Astrocyte of the spinal cord (primary cell): Measurements from ENCODE around the gene OSBPL1A.

Experiments used
- DNase-seq: peaks from one replicate; pipeline ENCODE4 v3.0.0; 2011; ENCODE audit warnings: low read depth, low spot score
- H3K4me3 ChIP-seq: 2 replicates; pipeline ENCODE4 v1.5.1; 2011; ENCODE audit warnings: low read depth, mild to moderate bottlenecking, low read length, moderate library complexity
- in situ Hi-C: cut with HindIII; loops from 2 replicates; pipeline ENCODE4 v1.10.0; 2017; ENCODE audit warnings: low sequenced_read_pairs
- TF ChIP-seq, protein P1 (sequence below): IDR thresholded peaks from 2 replicates; pipeline ENCODE4 v1.5.1; 2012; ENCODE audit warnings: low read depth, mild to moderate bottlenecking, low read length, inconsistent platforms

OSBPL1A gene

DNA sequence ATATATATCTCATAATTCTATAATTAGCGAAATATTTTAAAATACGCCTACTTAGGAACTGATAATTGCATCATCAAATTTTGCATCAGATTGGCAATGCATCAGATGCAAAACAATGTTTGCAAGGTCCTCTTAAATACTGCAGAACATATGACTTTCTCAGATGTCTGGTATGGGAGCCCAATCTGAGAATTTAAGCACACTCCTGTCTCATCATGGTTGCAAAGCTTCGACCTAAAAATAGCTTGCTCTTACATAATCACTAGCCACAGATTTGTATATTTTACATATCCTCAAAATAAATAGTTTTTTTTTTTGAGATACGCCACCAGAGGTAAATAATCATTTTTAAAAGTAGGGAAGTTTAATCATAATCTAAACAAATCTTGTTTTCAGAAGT, 135.5 kb downstream of the OSBPL1A start:
- DNase-seq = no peak
- TF ChIP-seq, protein P1, sequence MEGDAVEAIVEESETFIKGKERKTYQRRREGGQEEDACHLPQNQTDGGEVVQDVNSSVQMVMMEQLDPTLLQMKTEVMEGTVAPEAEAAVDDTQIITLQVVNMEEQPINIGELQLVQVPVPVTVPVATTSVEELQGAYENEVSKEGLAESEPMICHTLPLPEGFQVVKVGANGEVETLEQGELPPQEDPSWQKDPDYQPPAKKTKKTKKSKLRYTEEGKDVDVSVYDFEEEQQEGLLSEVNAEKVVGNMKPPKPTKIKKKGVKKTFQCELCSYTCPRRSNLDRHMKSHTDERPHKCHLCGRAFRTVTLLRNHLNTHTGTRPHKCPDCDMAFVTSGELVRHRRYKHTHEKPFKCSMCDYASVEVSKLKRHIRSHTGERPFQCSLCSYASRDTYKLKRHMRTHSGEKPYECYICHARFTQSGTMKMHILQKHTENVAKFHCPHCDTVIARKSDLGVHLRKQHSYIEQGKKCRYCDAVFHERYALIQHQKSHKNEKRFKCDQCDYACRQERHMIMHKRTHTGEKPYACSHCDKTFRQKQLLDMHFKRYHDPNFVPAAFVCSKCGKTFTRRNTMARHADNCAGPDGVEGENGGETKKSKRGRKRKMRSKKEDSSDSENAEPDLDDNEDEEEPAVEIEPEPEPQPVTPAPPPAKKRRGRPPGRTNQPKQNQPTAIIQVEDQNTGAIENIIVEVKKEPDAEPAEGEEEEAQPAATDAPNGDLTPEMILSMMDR = no peak

DNA sequence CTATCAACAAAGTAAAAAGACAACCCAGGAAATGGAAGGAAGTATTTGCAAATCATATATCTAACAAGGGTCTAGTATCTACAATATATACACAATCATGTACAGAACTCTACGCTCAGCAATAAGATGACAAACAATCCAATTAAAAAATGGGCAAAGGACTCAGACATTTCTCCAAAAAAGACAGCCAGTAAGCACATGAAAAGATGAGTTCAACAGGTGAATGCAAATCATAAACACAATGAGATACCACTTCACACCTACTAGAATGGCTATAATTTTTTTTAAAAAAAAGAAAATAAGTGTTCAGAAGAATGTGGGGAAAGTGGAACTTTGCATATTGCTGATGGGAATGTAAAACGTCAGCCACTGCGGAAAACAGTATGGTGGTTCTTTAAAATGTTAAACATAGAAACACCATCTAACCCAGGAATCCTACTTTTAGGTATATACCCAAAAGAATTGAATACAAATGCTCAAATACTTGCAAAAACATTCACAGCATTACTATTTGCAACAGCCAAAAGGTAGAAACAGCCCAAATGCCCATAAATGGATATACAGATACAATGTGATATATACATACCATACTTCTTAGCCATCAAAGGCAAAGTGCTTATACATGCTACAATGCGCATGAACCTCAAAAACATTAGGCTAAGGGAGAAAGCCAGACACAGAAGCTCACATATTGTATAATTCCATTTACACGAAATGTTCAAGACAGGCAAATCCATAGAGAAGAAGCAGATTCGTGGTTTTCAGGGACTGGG, 137.6 kb downstream of the OSBPL1A start:
- DNase-seq = no peak
- H3K4me3 ChIP-seq = no peak overlapping the region
- in situ Hi-C loops = no loop called here
- TF ChIP-seq, protein P1 = no peak

More for the DNA sequence above, 135.5 kb downstream of the OSBPL1A start:
- in situ Hi-C loops = no loop called here
- no peak overlapping the region for H3K4me3 ChIP-seq

DNA sequence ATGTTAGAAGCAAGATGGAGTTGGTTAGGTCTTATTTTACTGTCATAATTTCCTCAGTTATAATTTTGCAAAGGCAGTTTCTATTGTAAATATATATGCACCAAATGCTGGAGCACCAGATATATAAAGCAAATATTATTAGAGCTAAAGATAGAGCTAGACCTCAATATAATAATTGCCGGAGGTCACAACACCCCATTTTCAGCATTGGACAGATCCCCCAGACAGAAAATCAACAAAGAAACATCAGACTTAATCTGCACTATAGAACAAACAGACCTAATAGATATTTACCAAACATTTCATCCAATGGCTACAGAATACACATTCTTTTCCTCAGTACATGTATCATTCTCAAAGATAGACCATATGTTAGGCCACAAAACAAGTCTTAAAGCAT, 143.6 kb downstream of the OSBPL1A start:
- TF ChIP-seq, protein P1 = no peak
- no peak overlapping the region for H3K4me3 ChIP-seq
- DNase-seq = no peak
- in situ Hi-C loops = no loop called here

DNA sequence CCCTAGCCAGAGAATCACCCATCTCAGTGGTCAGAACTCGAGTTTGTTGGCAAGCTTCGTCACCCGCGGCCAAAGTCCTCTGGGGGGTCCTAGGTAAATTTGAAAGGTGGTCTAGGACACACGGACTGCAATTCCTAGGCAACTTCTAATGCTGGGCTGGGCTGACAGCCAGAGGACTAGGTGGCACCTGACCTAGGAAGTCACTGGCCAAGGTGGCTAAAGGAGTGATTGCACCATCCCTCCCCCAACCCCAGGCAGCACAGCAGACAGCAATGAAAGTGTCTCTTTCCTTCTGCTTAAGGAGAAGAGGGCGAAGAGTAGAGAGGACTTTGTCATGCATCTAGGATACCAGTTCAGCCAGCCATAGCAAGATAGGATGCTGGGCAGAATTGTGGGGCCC, 147.9 kb downstream of the OSBPL1A start:
- no peak for DNase-seq
- in situ Hi-C loops = no loop called here
- TF ChIP-seq, protein P1 = no peak
- H3K4me3 ChIP-seq = no peak overlapping the region

DNA sequence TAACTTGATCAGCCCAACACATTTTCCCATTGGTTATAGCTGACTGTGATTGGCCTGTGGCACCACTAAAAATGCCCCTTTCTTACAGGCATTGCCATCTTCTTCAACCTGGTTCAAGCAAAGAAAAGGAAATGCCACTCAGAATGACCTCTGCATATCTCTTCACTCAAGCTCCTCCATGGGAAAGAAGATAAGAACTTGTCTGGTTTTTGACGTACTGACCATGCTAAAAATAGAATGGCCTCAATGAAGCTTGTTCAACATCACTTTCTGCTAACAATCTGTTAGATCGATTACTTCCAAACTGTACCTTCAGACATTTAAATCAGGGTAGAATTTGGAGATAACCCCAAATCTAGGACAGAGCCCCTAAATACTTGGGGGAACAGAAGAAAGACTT, 149.3 kb downstream of the OSBPL1A start:
- TF ChIP-seq, protein P1 = no peak
- no peak overlapping the region for H3K4me3 ChIP-seq
- in situ Hi-C loops = no loop called here
- DNase-seq = no peak

DNA sequence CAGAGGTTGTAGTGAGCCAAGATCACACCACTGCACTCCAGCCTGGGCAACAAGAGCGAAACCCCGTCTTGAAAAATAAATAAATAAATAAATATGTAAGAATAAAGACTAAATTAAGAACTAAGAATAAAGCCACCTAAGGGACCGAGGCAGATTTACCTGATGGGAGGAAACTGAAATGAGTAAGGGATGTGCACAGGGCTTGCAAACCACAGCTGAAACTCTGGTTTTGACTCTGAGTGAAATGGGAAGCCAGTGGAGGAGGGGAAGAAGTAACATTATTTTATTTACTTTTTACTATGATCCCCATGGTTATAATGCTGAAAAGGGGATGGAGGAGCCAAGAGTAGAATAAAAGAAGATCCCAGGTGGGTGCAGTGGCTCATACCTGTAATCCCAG, 151.5 kb downstream of the OSBPL1A start:
- DNase-seq = no peak
- TF ChIP-seq, protein P1 = no peak
- in situ Hi-C loops = no loop called here
- H3K4me3 ChIP-seq = no peak overlapping the region
